Measurements from ENCODE around the gene GPR62. TPM values are rescaled to one million over a fixed set of nuclear protein-coding genes. Genes with fewer than 3 reads are reported as not detected.

GPR62 gene
- total and polyA plus RNA-seq, 2 of the 8 experiments (the other 6 are each of a cell fraction or from before 2014, with no cell fraction given): 0.22 to 0.29 TPM

- 0 out of 2 replicates have a peak, but pooled peaks cover 2% of the 10 kb centered on the region for H3K79me1 ChIP-seq (ENCODE audit: low read depth, low read length)
- peak overlapping the region; percentile 85 for H3K4ac ChIP-seq (replicated peaks; ENCODE audit: insufficient read length, low read depth, low read length)
- no peak overlapping the region for H4K5ac ChIP-seq (ENCODE audit: insufficient read length, low read depth, low read length)
- peak overlapping the region; percentile 33 to 64 (median 43); a peak in 5 of 8 replicates for H3K4me3 ChIP-seq (ENCODE audit: extremely low read depth in 1 of 4, insufficient read depth in 2 of 4, low read depth in 3 of 4, low read length in 4 of 4)
- H4K20me1 ChIP-seq (replicated peaks in 1 of 2; ENCODE audit: control insufficient read depth in 1 of 2, insufficient read depth in 2 of 2, low read length in 2 of 2): peaks cover 0 to 4% of the 10 kb centered on the region in 2 experiments
- H3K27me3 ChIP-seq (replicated peaks in 1 of 4; ENCODE audit: control insufficient read depth in 3 of 4, extremely low read depth in 1 of 4, insufficient read depth in 3 of 4, low read length in 3 of 4): peaks cover 2 to 32% (median 24%) of the 10 kb centered on the region in 4 experiments; a peak in 6 of 7 replicates
- H3K23ac ChIP-seq (ENCODE audit: insufficient read length): no peak overlapping the region
- peaks cover 6 to 26% (median 18%) of the 10 kb centered on the region in 4 experiments for H3K4me1 ChIP-seq (replicated peaks in 1 of 4; ENCODE audit: control insufficient read depth in 3 of 4, insufficient read depth in 4 of 4, low read length in 3 of 4)
- TF ChIP-seq, protein P1, sequence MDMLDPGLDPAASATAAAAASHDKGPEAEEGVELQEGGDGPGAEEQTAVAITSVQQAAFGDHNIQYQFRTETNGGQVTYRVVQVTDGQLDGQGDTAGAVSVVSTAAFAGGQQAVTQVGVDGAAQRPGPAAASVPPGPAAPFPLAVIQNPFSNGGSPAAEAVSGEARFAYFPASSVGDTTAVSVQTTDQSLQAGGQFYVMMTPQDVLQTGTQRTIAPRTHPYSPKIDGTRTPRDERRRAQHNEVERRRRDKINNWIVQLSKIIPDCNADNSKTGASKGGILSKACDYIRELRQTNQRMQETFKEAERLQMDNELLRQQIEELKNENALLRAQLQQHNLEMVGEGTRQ (IDR thresholded peaks at IDR 0.05; ENCODE audit: low read length): no peak
- no peak for TF ChIP-seq SRF (IDR thresholded peaks at IDR 0.05; ENCODE audit: low read depth, low read length)
- TF ChIP-seq SP4 (IDR thresholded peaks at IDR 0.05; ENCODE audit: low read length): 0 out of 2 replicates have a peak, but pooled peaks have one; percentile 33
- TF ChIP-seq SAP30 (IDR thresholded peaks at IDR 0.05; ENCODE audit: insufficient read depth, insufficient replicate concordance, low read length): no peak
- no peak for TF ChIP-seq CTBP2 (IDR thresholded peaks at IDR 0.05; ENCODE audit: borderline replicate concordance, insufficient read depth, insufficient read length, low read length)
- no peak for TF ChIP-seq CBX5 (IDR thresholded peaks at IDR 0.05; ENCODE audit: low read depth, low read length)
- peak overlapping the region; percentile 85 for H4K91ac ChIP-seq (replicated peaks; ENCODE audit: insufficient read length, low read length)
- H3K14ac ChIP-seq (ENCODE audit: insufficient read length): no peak overlapping the region
- no peak overlapping the region for H2AK5ac ChIP-seq (ENCODE audit: low read depth, low read length)
- DNase-seq (ENCODE audit: low read depth in 1 of 2, low spot score in 2 of 2) (no peak), FAIRE-seq (no peak)
- no peak overlapping the region for H2BK5ac ChIP-seq (ENCODE audit: low read depth, low read length)
- peak overlapping the region; percentile 83 for H3K4me2 ChIP-seq (ENCODE audit: insufficient read depth in 1 of 2, low read depth in 2 of 2, low read length in 2 of 2)
- peak overlapping the region; percentile 82; the same call in 1 of the 2 replicates for H2BK12ac ChIP-seq (ENCODE audit: low read depth, low read length)
- H3K36me3 ChIP-seq (ENCODE audit: control insufficient read depth in 2 of 4, insufficient read depth in 4 of 4, low read length in 3 of 4): no peaks in the 10 kb centered on the region
- H3K9ac ChIP-seq (replicated peaks in 1 of 4; ENCODE audit: extremely low read depth in 1 of 4, low read depth in 3 of 4, low read length in 3 of 4): no peak overlapping the region
- CTCF ChIA-PET (ENCODE audit: partially characterized antibody): interaction anchor here (0.6 to 6.7 kb wide), 20 partner anchors 9 to 313 kb away, joined by 3 to 64 read pairs (median 6); partner anchors contain the start of genes ACY1, GLYCTK, GPR62 and PARP3
- H3K56ac ChIP-seq (replicated peaks; ENCODE audit: insufficient read length, low read depth, low read length): no peak overlapping the region
- peak overlapping the region; percentile 97; the same call in 1 of the 2 replicates for H2BK15ac ChIP-seq (ENCODE audit: low read length)
- peaks cover 10% of the 10 kb centered on the region for H3K23me2 ChIP-seq (ENCODE audit: low read depth, low read length)
- H2BK120ac ChIP-seq (replicated peaks; ENCODE audit: low read depth, low read length): no peak overlapping the region
- H3K9me3 ChIP-seq (ENCODE audit: insufficient read depth in 2 of 2, low read depth in 1 of 2, low read length in 1 of 2): no peaks in the 10 kb centered on the region; a peak in 1 of 4 replicates
- peak overlapping the region; percentile 86; the same call in 1 of the 2 replicates for H2BK20ac ChIP-seq (ENCODE audit: low read length)
- WGBS, 2 experiments (ENCODE audit: extremely low coverage in 1 of 2, insufficient coverage in 1 of 2, insufficient read length in 1 of 2, insufficient replicate concordance in 2 of 2, low coverage in 1 of 2, low lambda C conversion rate in 2 of 2, missing lambda C conversion rate in 1 of 2): 57% methylated on average over 30 of the region's 30 CpGs; no CpG with 5 or more reads in 1 of the 2 experiments
- no peak overlapping the region for H3K27ac ChIP-seq (ENCODE audit: low read depth, low read length)
- no peaks in the 10 kb centered on the region for H3K79me2 ChIP-seq (ENCODE audit: control insufficient read depth in 1 of 2, insufficient read depth in 2 of 2, low read length in 2 of 2)
- POLR2A ChIA-PET (ENCODE audit: partially characterized antibody): interaction anchor here (1.0 to 29.3 kb wide), 7 partner anchors 3 to 33 kb away, joined by 3 to 923 read pairs (median 5); partner anchors contain the start of genes ABHD14A, ABHD14B, ACY1 and GPR62
- peak overlapping the region; percentile 26 for H2AFZ ChIP-seq (ENCODE audit: low read length)
- peak overlapping the region; percentile 68 for H3K18ac ChIP-seq (ENCODE audit: extremely low read depth, low read length)
- peak overlapping the region; percentile 68; the same call in 1 of the 2 replicates for H4K8ac ChIP-seq (ENCODE audit: extremely low read depth, insufficient read depth, low read length)
Observed at GRCh38 chr3:51974277-51974962, 19.2 kb downstream of the GPR62 start.

All from H1 (cell line).